Epithelial cell of prostate (primary cell): ENCODE results near the gene NAPEPLD.
"Not testable (repeated sequence)": the region's sequence is repeated elsewhere in the genome, so short reads cannot be mapped to it uniquely, and the experiment has no call there.

Experiments
- DNase-seq: peaks from one replicate; pipeline ENCODE4 v3.0.0-alpha.2; 2011; ENCODE audit warnings: low read depth, low spot score
- H3K27ac ChIP-seq: fragments of 450-650 bp; 2 replicates; pipeline ENCODE4 v1.5.1; 2017; ENCODE audit warnings: mild to moderate bottlenecking

NAPEPLD gene

GRCh38 chr7:103116991-103117390 is 31.9 kb downstream of the NAPEPLD start:
- DNase-seq = no peak
- no peak overlapping the region for H3K27ac ChIP-seq

GRCh38 chr7:103116511-103116910 is 32.4 kb downstream of the NAPEPLD start:
- DNase-seq = no peak
- H3K27ac ChIP-seq = no peak overlapping the region

- DNase-seq = no peak
- H3K27ac ChIP-seq = no peak overlapping the region
Observed at GRCh38 chr7:103115771-103116170, 33.1 kb downstream of the NAPEPLD start.

GRCh38 chr7:103114576-103115008 is 34.3 kb downstream of the NAPEPLD start:
- no peak for DNase-seq
- no peak overlapping the region for H3K27ac ChIP-seq

- DNase-seq = peak; percentile 73
- peak overlapping the region; percentile 61 for H3K27ac ChIP-seq
Observed at GRCh38 chr7:103113164-103113563, 35.7 kb downstream of the NAPEPLD start.

- not testable (repeated sequence) for DNase-seq, H3K27ac ChIP-seq
Observed at GRCh38 chr7:103106703-103107070, 42.2 kb downstream of the NAPEPLD start.

GRCh38 chr7:103106005-103106702 is 42.7 kb downstream of the NAPEPLD start:
- DNase-seq = no peak
- H3K27ac ChIP-seq = no peak overlapping the region

GRCh38 chr7:103101543-103101942 is 47.4 kb downstream of the NAPEPLD start:
- H3K27ac ChIP-seq = no peak overlapping the region
- no peak for DNase-seq

GRCh38 chr7:103100348-103100747 is 48.6 kb downstream of the NAPEPLD start:
- DNase-seq = no peak
- no peak overlapping the region for H3K27ac ChIP-seq

- no peak overlapping the region for H3K27ac ChIP-seq
- no peak for DNase-seq
Observed at GRCh38 chr7:103097041-103097440, 51.9 kb downstream of the NAPEPLD start.

- DNase-seq = not testable (repeated sequence)
Observed at GRCh38 chr7:103095558-103095957, 53.3 kb downstream of the NAPEPLD start.

GRCh38 chr7:103094102-103094501 is 54.8 kb downstream of the NAPEPLD start:
- DNase-seq = no peak
- H3K27ac ChIP-seq = no peak overlapping the region

More at GRCh38 chr7:103095558-103095957, 53.3 kb downstream of the NAPEPLD start:
- not testable (repeated sequence) for H3K27ac ChIP-seq

- no peak for DNase-seq
- H3K27ac ChIP-seq = no peak overlapping the region
Observed at GRCh38 chr7:103093429-103093828, 55.5 kb downstream of the NAPEPLD start.

- DNase-seq = not testable (repeated sequence)
Observed at GRCh38 chr7:103092321-103092720, 56.6 kb downstream of the NAPEPLD start.

GRCh38 chr7:103083210-103083609 is 65.7 kb downstream of the NAPEPLD start:
- no peak overlapping the region for H3K27ac ChIP-seq
- no peak for DNase-seq

More at GRCh38 chr7:103092321-103092720, 56.6 kb downstream of the NAPEPLD start:
- H3K27ac ChIP-seq = not testable (repeated sequence)

GRCh38 chr7:103082497-103082896 is 66.4 kb downstream of the NAPEPLD start:
- no peak overlapping the region for H3K27ac ChIP-seq
- DNase-seq = no peak

GRCh38 chr7:103080923-103081322 is 68.0 kb downstream of the NAPEPLD start:
- no peak overlapping the region for H3K27ac ChIP-seq
- DNase-seq = no peak

- no peak overlapping the region for H3K27ac ChIP-seq
- DNase-seq = no peak
Observed at GRCh38 chr7:103079836-103080235, 69.1 kb downstream of the NAPEPLD start.

GRCh38 chr7:103078226-103078625 is 70.7 kb downstream of the NAPEPLD start:
- H3K27ac ChIP-seq, DNase-seq: not testable (repeated sequence)

- no peak overlapping the region for H3K27ac ChIP-seq
- DNase-seq = no peak
Observed at GRCh38 chr7:103077318-103077717, 71.6 kb downstream of the NAPEPLD start.

GRCh38 chr7:103076764-103077163 is 72.1 kb downstream of the NAPEPLD start:
- H3K27ac ChIP-seq = no peak overlapping the region
- DNase-seq = no peak

- peak overlapping the region; percentile 92 for H3K27ac ChIP-seq
- no peak for DNase-seq
Observed at GRCh38 chr7:103075337-103075918, 73.5 kb downstream of the NAPEPLD start.
